Measurements from ENCODE around the gene AFF3.

DNA sequence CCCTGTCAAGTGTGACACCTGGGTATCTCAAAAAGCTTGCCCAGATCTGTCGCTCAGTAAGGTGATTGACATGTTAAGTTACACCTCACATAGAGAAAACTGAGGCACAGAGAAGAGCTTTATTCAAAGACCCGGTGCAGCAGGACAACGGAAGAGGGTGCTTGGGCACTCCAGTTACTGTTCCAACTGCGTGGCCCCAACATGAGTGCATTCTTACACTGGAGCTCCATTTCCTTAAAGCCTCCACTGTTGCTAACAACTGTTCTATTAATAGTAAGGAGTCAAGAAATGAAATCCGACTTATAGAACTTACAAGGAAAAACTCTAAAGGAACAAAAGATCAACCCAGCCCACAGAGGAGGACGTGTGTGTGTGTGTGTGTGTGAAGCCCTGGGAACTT, 597.8 kb downstream of the AFF3 start:
- TF ChIP-seq CTCF (IDR thresholded peaks at IDR 0.05 in 2 of 3, conservative IDR thresholded peaks at IDR 0.05 in 1 of 3; ENCODE audit: control insufficient read depth in 2 of 3, extremely low read depth in 1 of 3, insufficient read depth in 1 of 3, low read depth in 3 of 3, low read length in 3 of 3) (no peak), EP300 (IDR thresholded peaks at IDR 0.05; ENCODE audit: borderline replicate concordance in 1 of 2, control insufficient read depth in 1 of 2, low read depth in 2 of 2, low read length in 2 of 2) (no peak), POLR2AphosphoS5 (IDR thresholded peaks at IDR 0.05; ENCODE audit: low read length) (no peak), SP1 (IDR thresholded peaks at IDR 0.05; ENCODE audit: low read depth, low read length) (no peak), POLR2A (IDR thresholded peaks at IDR 0.05; ENCODE audit: low read depth, low read length) (no peak), YY1 (IDR thresholded peaks at IDR 0.05; ENCODE audit: low read depth, low read length) (no peak), ZBTB4 (CRISPR knock-in tag; IDR thresholded peaks at IDR 0.05) (no peak), HCFC1 (IDR thresholded peaks at IDR 0.05; ENCODE audit: low read length) (no peak), RAD21 (IDR thresholded peaks at IDR 0.05; ENCODE audit: insufficient read depth, low read depth, low read length) (no peak)
- TF ChIP-seq, protein P1, sequence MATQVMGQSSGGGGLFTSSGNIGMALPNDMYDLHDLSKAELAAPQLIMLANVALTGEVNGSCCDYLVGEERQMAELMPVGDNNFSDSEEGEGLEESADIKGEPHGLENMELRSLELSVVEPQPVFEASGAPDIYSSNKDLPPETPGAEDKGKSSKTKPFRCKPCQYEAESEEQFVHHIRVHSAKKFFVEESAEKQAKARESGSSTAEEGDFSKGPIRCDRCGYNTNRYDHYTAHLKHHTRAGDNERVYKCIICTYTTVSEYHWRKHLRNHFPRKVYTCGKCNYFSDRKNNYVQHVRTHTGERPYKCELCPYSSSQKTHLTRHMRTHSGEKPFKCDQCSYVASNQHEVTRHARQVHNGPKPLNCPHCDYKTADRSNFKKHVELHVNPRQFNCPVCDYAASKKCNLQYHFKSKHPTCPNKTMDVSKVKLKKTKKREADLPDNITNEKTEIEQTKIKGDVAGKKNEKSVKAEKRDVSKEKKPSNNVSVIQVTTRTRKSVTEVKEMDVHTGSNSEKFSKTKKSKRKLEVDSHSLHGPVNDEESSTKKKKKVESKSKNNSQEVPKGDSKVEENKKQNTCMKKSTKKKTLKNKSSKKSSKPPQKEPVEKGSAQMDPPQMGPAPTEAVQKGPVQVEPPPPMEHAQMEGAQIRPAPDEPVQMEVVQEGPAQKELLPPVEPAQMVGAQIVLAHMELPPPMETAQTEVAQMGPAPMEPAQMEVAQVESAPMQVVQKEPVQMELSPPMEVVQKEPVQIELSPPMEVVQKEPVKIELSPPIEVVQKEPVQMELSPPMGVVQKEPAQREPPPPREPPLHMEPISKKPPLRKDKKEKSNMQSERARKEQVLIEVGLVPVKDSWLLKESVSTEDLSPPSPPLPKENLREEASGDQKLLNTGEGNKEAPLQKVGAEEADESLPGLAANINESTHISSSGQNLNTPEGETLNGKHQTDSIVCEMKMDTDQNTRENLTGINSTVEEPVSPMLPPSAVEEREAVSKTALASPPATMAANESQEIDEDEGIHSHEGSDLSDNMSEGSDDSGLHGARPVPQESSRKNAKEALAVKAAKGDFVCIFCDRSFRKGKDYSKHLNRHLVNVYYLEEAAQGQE (IDR thresholded peaks at IDR 0.05; ENCODE audit: low read depth, low read length): no peak

Measured in GM12878 (cell line).